Neural progenitor cell (in vitro differentiated cells): Measurements from ENCODE around the gene TRIM31.

Experiments used
- EZH2 ChIP-seq: fragments of 200-600 bp; sonication (generic); IDR thresholded peaks from 2 replicates; pipeline ENCODE4 v1.6.1; 2017; ENCODE audit warnings: antibody characterized with exemption, mild to moderate bottlenecking, moderate library complexity
- EZH2phosphoT487 ChIP-seq: fragments of 200-600 bp; sonication (generic); IDR thresholded peaks from 2 replicates; pipeline ENCODE4 v1.6.1; 2017; ENCODE audit warnings: antibody characterized with exemption
- TF ChIP-seq, protein P1 (sequence below): fragments of 200-600 bp; sonication (generic); IDR thresholded peaks from 2 replicates; pipeline ENCODE4 v1.5.1; 2017; ENCODE audit warnings: antibody characterized with exemption, mild to moderate bottlenecking

DNA sequence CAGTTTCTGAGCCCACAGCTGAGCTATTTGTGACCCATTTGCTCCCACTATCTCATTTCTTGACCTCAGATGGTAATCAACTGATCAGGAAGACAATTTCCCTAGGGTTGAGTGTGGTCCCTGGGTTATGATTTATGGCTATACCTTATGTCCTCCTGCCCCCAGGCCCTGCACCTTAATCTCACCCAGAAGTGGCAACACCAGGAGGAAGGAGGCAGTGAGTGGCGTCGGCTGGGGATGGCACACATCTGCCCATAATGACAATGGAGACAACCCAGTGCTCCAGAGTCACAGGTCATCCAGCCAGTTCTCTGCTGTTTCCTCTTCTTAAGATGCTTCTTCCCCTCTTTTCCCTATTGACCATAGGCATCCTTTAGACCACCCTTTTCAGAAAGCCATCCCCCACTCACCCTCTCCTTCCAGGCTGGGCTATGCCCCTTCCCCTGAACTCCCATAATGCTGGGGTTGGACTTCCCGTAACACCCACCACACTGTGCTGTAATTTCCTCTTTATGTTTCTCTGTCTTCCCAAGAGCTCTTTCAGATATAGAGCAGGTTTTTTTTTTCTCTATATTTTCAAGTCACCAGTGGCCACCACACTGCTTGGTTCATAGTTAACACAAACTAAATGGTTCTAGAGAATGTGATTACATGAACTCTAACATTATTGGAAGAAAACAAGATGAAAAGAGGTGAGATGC, 40.2 kb upstream of the TRIM31 start:
- TF ChIP-seq, protein P1, sequence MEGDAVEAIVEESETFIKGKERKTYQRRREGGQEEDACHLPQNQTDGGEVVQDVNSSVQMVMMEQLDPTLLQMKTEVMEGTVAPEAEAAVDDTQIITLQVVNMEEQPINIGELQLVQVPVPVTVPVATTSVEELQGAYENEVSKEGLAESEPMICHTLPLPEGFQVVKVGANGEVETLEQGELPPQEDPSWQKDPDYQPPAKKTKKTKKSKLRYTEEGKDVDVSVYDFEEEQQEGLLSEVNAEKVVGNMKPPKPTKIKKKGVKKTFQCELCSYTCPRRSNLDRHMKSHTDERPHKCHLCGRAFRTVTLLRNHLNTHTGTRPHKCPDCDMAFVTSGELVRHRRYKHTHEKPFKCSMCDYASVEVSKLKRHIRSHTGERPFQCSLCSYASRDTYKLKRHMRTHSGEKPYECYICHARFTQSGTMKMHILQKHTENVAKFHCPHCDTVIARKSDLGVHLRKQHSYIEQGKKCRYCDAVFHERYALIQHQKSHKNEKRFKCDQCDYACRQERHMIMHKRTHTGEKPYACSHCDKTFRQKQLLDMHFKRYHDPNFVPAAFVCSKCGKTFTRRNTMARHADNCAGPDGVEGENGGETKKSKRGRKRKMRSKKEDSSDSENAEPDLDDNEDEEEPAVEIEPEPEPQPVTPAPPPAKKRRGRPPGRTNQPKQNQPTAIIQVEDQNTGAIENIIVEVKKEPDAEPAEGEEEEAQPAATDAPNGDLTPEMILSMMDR, result no peak
- TF ChIP-seq EZH2 (no peak), EZH2phosphoT487 (no peak)
